Measurements from ENCODE around the gene PSMA5. TPM values are rescaled to one million over a fixed set of nuclear protein-coding genes. Genes with fewer than 3 reads are reported as not detected.

Gene PSMA5
- polyA plus RNA-seq, 1 donor (not counting 4 experiments of a cell fraction or from before 2014, with no cell fraction given) = 150 TPM

DNA sequence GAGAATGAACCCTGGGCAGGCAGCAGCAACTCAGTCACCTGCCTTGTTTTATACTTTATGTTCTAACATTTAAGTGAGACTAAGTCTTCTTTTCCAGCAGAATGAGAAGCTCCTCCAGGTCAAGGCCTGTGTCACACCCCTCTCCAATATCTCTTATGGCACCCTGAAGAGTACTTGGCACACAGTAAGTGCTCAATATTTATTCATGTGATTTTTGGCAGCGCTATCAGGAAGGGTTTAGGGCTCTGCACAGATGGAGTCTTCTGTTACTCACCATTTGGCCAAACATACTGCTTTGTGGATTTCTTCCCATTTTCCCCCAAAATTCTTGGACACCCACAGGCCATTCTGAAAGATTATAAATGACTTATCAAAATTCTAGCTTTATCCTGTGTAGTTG lies 75.6 kb downstream of the PSMA5 start:
- H3K27ac ChIP-seq (ENCODE audit: control insufficient read depth, insufficient read depth, low read length) = no peak overlapping the region

DNA sequence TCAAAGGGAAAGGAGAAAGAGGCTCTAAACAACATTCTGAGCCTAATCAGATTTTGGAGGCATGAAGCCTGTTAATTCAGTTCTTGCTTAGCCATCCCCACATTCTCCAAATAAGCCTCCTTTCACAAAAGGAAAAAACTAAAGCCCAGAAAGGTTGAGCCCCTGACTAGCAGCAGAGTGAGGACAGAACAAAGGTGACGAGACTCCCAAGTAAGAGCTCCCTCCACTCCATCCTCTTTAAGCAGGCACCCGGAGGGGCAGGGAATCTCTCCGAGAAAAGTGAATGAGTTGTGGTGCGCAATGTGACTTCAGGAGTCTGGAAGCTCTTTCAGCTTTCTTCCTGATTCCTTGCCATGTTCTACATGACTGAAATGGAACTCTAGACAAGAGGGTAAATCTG lies 76.1 kb downstream of the PSMA5 start:
- H3K27me3 ChIP-seq (ENCODE audit: control insufficient read depth, extremely low read depth, insufficient read depth, low read length) = no peaks in the 10 kb centered on the region
- dilution Hi-C loops (cut with MboI; ENCODE audit: extremely low pct_ligation_motif_present, low sequenced_read_pairs) = no loop called here
- H3K4me1 ChIP-seq (ENCODE audit: control insufficient read depth, extremely low read depth, insufficient read depth, low read length) = no peaks in the 10 kb centered on the region
- no peak overlapping the region for H3K4me2 ChIP-seq (ENCODE audit: control insufficient read depth, extremely low read depth, insufficient read depth, low read depth, low read length)
- no peaks in the 10 kb centered on the region for H3K79me2 ChIP-seq (ENCODE audit: control insufficient read depth, insufficient read depth, low read length)
- H3K9me1 ChIP-seq (ENCODE audit: control insufficient read depth, extremely low read depth, insufficient read depth, low read length) = no peaks in the 10 kb centered on the region
- no peaks in the 10 kb centered on the region for H3K36me3 ChIP-seq (ENCODE audit: control insufficient read depth in 2 of 2, extremely low read depth in 1 of 2, insufficient read depth in 2 of 2, low read length in 2 of 2)
- FAIRE-seq (no peak), DNase-seq (ENCODE audit: low read depth, low spot score) (no peak)
- H3K27ac ChIP-seq (ENCODE audit: control insufficient read depth, insufficient read depth, low read length) = no peak overlapping the region
- no peak overlapping the region for H3K9ac ChIP-seq (ENCODE audit: control insufficient read depth, extremely low read depth, insufficient read depth, low read length)
- H4K20me1 ChIP-seq (ENCODE audit: control insufficient read depth, extremely low read depth, insufficient read depth, low read length) = no peaks in the 10 kb centered on the region
- H3K4me3 ChIP-seq (ENCODE audit: control insufficient read depth in 2 of 3, extremely low read depth in 1 of 3, insufficient read depth in 2 of 3, low read depth in 1 of 3, low read length in 3 of 3) = no peak overlapping the region
- no peaks in the 10 kb centered on the region for H3K9me3 ChIP-seq (ENCODE audit: control insufficient read depth, low read depth, low read length)
- no peak overlapping the region for H2AFZ ChIP-seq (ENCODE audit: control insufficient read depth, low read length)
- TF ChIP-seq, protein P1, sequence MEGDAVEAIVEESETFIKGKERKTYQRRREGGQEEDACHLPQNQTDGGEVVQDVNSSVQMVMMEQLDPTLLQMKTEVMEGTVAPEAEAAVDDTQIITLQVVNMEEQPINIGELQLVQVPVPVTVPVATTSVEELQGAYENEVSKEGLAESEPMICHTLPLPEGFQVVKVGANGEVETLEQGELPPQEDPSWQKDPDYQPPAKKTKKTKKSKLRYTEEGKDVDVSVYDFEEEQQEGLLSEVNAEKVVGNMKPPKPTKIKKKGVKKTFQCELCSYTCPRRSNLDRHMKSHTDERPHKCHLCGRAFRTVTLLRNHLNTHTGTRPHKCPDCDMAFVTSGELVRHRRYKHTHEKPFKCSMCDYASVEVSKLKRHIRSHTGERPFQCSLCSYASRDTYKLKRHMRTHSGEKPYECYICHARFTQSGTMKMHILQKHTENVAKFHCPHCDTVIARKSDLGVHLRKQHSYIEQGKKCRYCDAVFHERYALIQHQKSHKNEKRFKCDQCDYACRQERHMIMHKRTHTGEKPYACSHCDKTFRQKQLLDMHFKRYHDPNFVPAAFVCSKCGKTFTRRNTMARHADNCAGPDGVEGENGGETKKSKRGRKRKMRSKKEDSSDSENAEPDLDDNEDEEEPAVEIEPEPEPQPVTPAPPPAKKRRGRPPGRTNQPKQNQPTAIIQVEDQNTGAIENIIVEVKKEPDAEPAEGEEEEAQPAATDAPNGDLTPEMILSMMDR (optimal IDR thresholded peaks at IDR 0.05 in 1 of 3, IDR thresholded peaks at IDR 0.05 in 1 of 3, conservative IDR thresholded peaks at IDR 0.05 in 1 of 3; ENCODE audit: extremely low read depth in 1 of 3, insufficient read depth in 2 of 3, low read length in 3 of 3) = no peak
- no peak for TF ChIP-seq EZH2 (IDR thresholded peaks at IDR 0.05; ENCODE audit: low read length)

More for the DNA sequence above, 75.6 kb downstream of the PSMA5 start:
- no peak overlapping the region for H2AFZ ChIP-seq (ENCODE audit: control insufficient read depth, low read length)
- H3K4me3 ChIP-seq (ENCODE audit: control insufficient read depth in 2 of 3, extremely low read depth in 1 of 3, insufficient read depth in 2 of 3, low read depth in 1 of 3, low read length in 3 of 3) = no peak overlapping the region
- no peaks in the 10 kb centered on the region for H3K36me3 ChIP-seq (ENCODE audit: control insufficient read depth in 2 of 2, extremely low read depth in 1 of 2, insufficient read depth in 2 of 2, low read length in 2 of 2)
- no peaks in the 10 kb centered on the region for H4K20me1 ChIP-seq (ENCODE audit: control insufficient read depth, extremely low read depth, insufficient read depth, low read length)
- DNase-seq (ENCODE audit: low read depth, low spot score) (no peak), FAIRE-seq (no peak)
- no peak overlapping the region for H3K4me2 ChIP-seq (ENCODE audit: control insufficient read depth, extremely low read depth, insufficient read depth, low read depth, low read length)
- no peak for TF ChIP-seq EZH2 (IDR thresholded peaks at IDR 0.05; ENCODE audit: low read length)
- TF ChIP-seq, protein P1 (optimal IDR thresholded peaks at IDR 0.05 in 1 of 3, IDR thresholded peaks at IDR 0.05 in 1 of 3, conservative IDR thresholded peaks at IDR 0.05 in 1 of 3; ENCODE audit: extremely low read depth in 1 of 3, insufficient read depth in 2 of 3, low read length in 3 of 3) = no peak
- H3K79me2 ChIP-seq (ENCODE audit: control insufficient read depth, insufficient read depth, low read length) = no peaks in the 10 kb centered on the region
- no peaks in the 10 kb centered on the region for H3K9me1 ChIP-seq (ENCODE audit: control insufficient read depth, extremely low read depth, insufficient read depth, low read length)
- no peaks in the 10 kb centered on the region for H3K9me3 ChIP-seq (ENCODE audit: control insufficient read depth, low read depth, low read length)
- H3K27me3 ChIP-seq (ENCODE audit: control insufficient read depth, extremely low read depth, insufficient read depth, low read length) = no peaks in the 10 kb centered on the region
- no peak overlapping the region for H3K9ac ChIP-seq (ENCODE audit: control insufficient read depth, extremely low read depth, insufficient read depth, low read length)
- no peaks in the 10 kb centered on the region for H3K4me1 ChIP-seq (ENCODE audit: control insufficient read depth, extremely low read depth, insufficient read depth, low read length)
- dilution Hi-C loops (cut with MboI; ENCODE audit: extremely low pct_ligation_motif_present, low sequenced_read_pairs) = no loop called here

Other genes starting within 250 kb of the PSMA5 start
- 198 to 233 TPM (median 203 TPM) in 3 replicates for gene SARS1, start 212.5 kb downstream of the PSMA5 start, polyA plus RNA-seq
- 7.3 to 13.7 TPM (median 12.6 TPM) in 3 replicates for gene CELSR2, start 176.9 kb downstream of the PSMA5 start, polyA plus RNA-seq
- gene PSRC1, start 143.3 kb downstream of the PSMA5 start, polyA plus RNA-seq = 2.9 to 10.2 TPM (median 9.4 TPM) in 3 replicates
- gene MYBPHL, start 119.4 kb downstream of the PSMA5 start, polyA plus RNA-seq = 0.68 to 1.1 TPM (median 0.85 TPM) in 3 replicates
- gene SORT1, start 28.5 kb downstream of the PSMA5 start, polyA plus RNA-seq = 1.3 to 2.8 TPM (median 1.6 TPM) in 3 replicates
- gene SYPL2, start 40.1 kb upstream of the PSMA5 start, polyA plus RNA-seq = not detected in 3 replicates
- 1.2 to 2.0 TPM (median 1.5 TPM) in 3 replicates for gene ATXN7L2, start 57.5 kb upstream of the PSMA5 start, polyA plus RNA-seq
- gene CYB561D1, start 67.6 kb upstream of the PSMA5 start, polyA plus RNA-seq = 4.9 to 7.6 TPM (median 5.0 TPM) in 3 replicates
- gene AMIGO1, start 83.3 kb upstream of the PSMA5 start, polyA plus RNA-seq = 0.20 to 0.26 TPM (median 0.24 TPM) in 3 replicates
- gene GPR61, start 113.4 kb upstream of the PSMA5 start, polyA plus RNA-seq = 0.12 to 0.17 TPM in 2 of 3 replicates, not detected in the other
- gene GNAI3, start 122.2 kb upstream of the PSMA5 start, polyA plus RNA-seq = 8.3 to 14.1 TPM (median 10.3 TPM) in 3 replicates
- 0.17 to 0.23 TPM in 2 of 3 replicates, not detected in the other for gene GNAT2, start 193.2 kb upstream of the PSMA5 start, polyA plus RNA-seq
- gene AMPD2, start 193.4 kb upstream of the PSMA5 start, polyA plus RNA-seq = 17.6 to 23.6 TPM (median 21.4 TPM) in 3 replicates
- gene GSTM4, start 229.7 kb upstream of the PSMA5 start, polyA plus RNA-seq = 13.3 to 15.9 TPM (median 14.1 TPM) in 3 replicates
- 11.1 to 14.9 TPM (median 14.7 TPM) in 3 replicates for gene GSTM2, start 241.6 kb upstream of the PSMA5 start, polyA plus RNA-seq